Middle frontal gyrus (tissue), 1 donor: ENCODE measurements around the gene SMIM7.
"Not testable (repeated sequence)": the region's sequence is repeated elsewhere in the genome, so short reads cannot be mapped to it uniquely, and the experiment has no call there.

Source experiments
- DNase-seq: peaks from one replicate; pipeline ENCODE4 v3.0.0-alpha.2; 2015; ENCODE audit warnings: low spot score; ENCODE audit errors: extremely low spot score

SMIM7 gene

GRCh38 chr19:16659832-16660708 is at the start of gene SMIM7:
Gene SMIM7 (minus strand): TSS chr19:16660144. CDS start chr19:16660110, 34 bp downstream.
- DNase-seq, result peak; percentile 97

GRCh38 chr19:16703677-16704076 is 43.7 kb upstream of the SMIM7 start:
- DNase-seq, result no peak

- no peak for DNase-seq
Observed at GRCh38 chr19:16702123-16702522, 42.2 kb upstream of the SMIM7 start.

GRCh38 chr19:16698914-16699313 is 39.0 kb upstream of the SMIM7 start:
- DNase-seq, result no peak

GRCh38 chr19:16688084-16688483 is 28.1 kb upstream of the SMIM7 start:
- DNase-seq, result no peak

GRCh38 chr19:16684216-16684615 is 24.3 kb upstream of the SMIM7 start:
- no peak for DNase-seq

- DNase-seq, result no peak
Observed at GRCh38 chr19:16682539-16682938, 22.6 kb upstream of the SMIM7 start.

- DNase-seq, result no peak
Observed at GRCh38 chr19:16679811-16680210, 19.9 kb upstream of the SMIM7 start.

GRCh38 chr19:16678498-16678897 is 18.6 kb upstream of the SMIM7 start:
- no peak for DNase-seq

GRCh38 chr19:16677055-16677454 is 17.1 kb upstream of the SMIM7 start:
- DNase-seq, result no peak

- no peak for DNase-seq
Observed at GRCh38 chr19:16676101-16676798, 16.3 kb upstream of the SMIM7 start.

GRCh38 chr19:16673839-16674238 is 13.9 kb upstream of the SMIM7 start:
- DNase-seq, result not testable (repeated sequence)

- DNase-seq, result no peak
Observed at GRCh38 chr19:16673231-16673630, 13.3 kb upstream of the SMIM7 start.

- DNase-seq, result no peak
Observed at GRCh38 chr19:16671652-16672274, 11.8 kb upstream of the SMIM7 start.

GRCh38 chr19:16670291-16670690 is 10.3 kb upstream of the SMIM7 start:
- no peak for DNase-seq

GRCh38 chr19:16668702-16669101 is 8.8 kb upstream of the SMIM7 start:
- DNase-seq, result not testable (repeated sequence)

GRCh38 chr19:16668176-16668575 is 8.2 kb upstream of the SMIM7 start:
- no peak for DNase-seq

GRCh38 chr19:16661480-16662034 is 1.6 kb upstream of the SMIM7 start:
- no peak for DNase-seq

GRCh38 chr19:16660763-16661479 is 977 bp upstream of the SMIM7 start, which contains the start of gene TMEM38A:
Gene TMEM38A (plus strand): TSS chr19:16661139. CDS start chr19:16661218, 79 bp downstream.
- no peak for DNase-seq

GRCh38 chr19:16659464-16659831 is 496 bp downstream of the SMIM7 start:
- no peak for DNase-seq

- no peak for DNase-seq
Observed at GRCh38 chr19:16657384-16657783, 2.6 kb downstream of the SMIM7 start.
